Neural crest cell (in vitro differentiated cells): ENCODE data around the gene KEL. TPM values are rescaled to one million over a fixed set of nuclear protein-coding genes. Genes with fewer than 3 reads are reported as not detected.

Experiments
- DNase-seq: peaks from one replicate; pipeline ENCODE4 v3.0.0; 2021; ENCODE audit warnings: low read depth, mixed read lengths, low spot score
- H3K27ac Mint-ChIP-seq: one replicate; pipeline ENCODE4 v1.8.0; 2021; ENCODE audit warnings: mild to moderate bottlenecking, mixed read lengths; ENCODE audit not compliant: unreplicated experiment
- H3K27me3 Mint-ChIP-seq: 2 replicates; pipeline ENCODE4 v1.8.0; 2021; ENCODE audit warnings: low read depth, mild to moderate bottlenecking, mixed read lengths
- H3K36me3 Mint-ChIP-seq: 2 replicates; pipeline ENCODE4 v1.8.0; 2021; ENCODE audit warnings: low read depth, mild to moderate bottlenecking, mixed read lengths
- H3K4me1 Mint-ChIP-seq: 2 replicates; pipeline ENCODE4 v1.8.0; 2021; ENCODE audit warnings: mixed read lengths
- H3K4me3 Mint-ChIP-seq: one replicate; pipeline ENCODE4 v1.8.0; 2021; ENCODE audit warnings: mild to moderate bottlenecking, mixed read lengths
- H3K9me3 Mint-ChIP-seq: 2 replicates; pipeline ENCODE4 v1.8.0; 2021; ENCODE audit warnings: mixed read lengths
- total RNA-seq: library from RNA; stranded (reverse); gene quantifications from 2 replicates; pipeline ENCODE4 v1.2.1, GENCODE V29; 2021
- TF ChIP-seq, protein P1 (sequence below): fragments of 200-600 bp; sonication (generic); conservative IDR thresholded peaks from 2 replicates; pipeline ENCODE4 v1.5.0; 2021; ENCODE audit warnings: antibody characterized with exemption, mild to moderate bottlenecking

The KEL gene
- total RNA-seq, 1 donor from 2014 or later = 1.4 TPM

DNA sequence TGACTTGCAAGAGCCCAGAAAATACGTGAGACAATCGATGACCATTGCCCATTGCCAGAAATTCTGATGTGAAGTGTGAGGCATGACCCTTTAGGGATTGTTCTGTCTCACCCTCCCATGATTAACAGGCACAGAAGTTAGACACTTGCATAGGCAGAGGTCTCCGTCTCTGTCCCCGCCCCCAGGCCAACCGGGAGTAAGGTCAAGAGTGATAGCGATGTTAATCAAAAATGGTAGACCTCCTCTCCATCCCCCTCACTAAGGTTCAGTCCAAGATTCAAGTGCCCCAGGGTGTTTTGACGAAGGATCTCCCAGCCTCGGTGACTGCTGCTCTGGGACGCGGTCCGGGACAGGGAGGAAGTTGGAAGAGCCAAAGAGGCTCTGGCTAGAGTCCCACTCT, 53.9 kb downstream of the KEL start:
- TF ChIP-seq, protein P1, sequence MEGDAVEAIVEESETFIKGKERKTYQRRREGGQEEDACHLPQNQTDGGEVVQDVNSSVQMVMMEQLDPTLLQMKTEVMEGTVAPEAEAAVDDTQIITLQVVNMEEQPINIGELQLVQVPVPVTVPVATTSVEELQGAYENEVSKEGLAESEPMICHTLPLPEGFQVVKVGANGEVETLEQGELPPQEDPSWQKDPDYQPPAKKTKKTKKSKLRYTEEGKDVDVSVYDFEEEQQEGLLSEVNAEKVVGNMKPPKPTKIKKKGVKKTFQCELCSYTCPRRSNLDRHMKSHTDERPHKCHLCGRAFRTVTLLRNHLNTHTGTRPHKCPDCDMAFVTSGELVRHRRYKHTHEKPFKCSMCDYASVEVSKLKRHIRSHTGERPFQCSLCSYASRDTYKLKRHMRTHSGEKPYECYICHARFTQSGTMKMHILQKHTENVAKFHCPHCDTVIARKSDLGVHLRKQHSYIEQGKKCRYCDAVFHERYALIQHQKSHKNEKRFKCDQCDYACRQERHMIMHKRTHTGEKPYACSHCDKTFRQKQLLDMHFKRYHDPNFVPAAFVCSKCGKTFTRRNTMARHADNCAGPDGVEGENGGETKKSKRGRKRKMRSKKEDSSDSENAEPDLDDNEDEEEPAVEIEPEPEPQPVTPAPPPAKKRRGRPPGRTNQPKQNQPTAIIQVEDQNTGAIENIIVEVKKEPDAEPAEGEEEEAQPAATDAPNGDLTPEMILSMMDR = no peak
- no peaks in the 10 kb centered on the region for H3K9me3 Mint-ChIP-seq
- H3K4me1 Mint-ChIP-seq = no peaks in the 10 kb centered on the region
- no peaks in the 10 kb centered on the region for H3K36me3 Mint-ChIP-seq
- DNase-seq = no peak
- H3K27me3 Mint-ChIP-seq = peaks cover 34% of the 10 kb centered on the region
- no peak overlapping the region for H3K27ac Mint-ChIP-seq
- H3K4me3 Mint-ChIP-seq = no peak overlapping the region

DNA sequence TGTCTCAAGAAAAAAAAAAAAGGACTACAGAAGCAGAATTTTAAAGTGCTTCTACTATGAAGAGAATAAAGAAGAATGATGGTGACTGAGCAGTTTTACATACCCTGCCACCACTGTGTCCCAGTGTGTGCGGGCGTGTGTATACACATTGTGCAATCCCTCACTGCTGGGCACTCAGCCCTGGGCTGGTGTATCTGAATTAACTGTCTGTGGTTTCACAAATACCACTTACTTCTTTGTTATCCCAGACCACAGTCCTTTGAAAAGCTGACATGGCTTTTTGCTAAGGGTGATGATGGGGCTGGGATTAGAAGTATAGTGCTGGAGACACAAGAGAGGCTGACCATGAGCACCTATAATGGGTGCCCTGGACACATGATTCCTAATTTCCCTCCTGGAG, 55.5 kb downstream of the KEL start:
- TF ChIP-seq, protein P1 = no peak
- Mint-ChIP-seq H3K4me1 (no peaks in the 10 kb centered on the region), H3K27ac (no peak overlapping the region), H3K27me3 (peaks cover 32% of the 10 kb centered on the region), H3K36me3 (peaks cover 4% of the 10 kb centered on the region), H3K4me3 (no peak overlapping the region), H3K9me3 (peaks cover 8% of the 10 kb centered on the region)
- no peak for DNase-seq

DNA sequence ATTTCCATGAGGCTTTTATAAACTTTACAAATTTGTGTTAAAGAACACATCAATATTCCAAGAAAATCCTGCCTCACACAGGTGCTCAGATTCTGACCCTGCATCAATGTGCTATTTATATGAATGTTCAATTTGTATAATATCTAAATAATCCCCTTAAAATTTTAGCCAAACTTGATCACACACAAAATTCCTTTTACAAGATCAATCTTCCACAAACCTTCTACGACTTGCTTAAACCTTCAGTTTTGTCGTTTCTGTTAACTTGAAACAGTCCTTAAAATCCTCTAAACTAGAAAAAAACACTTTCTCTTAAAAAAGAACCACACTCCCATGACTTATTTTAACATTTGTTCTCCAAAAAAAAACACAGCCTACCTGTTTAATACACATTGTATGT, 56.4 kb downstream of the KEL start:
- TF ChIP-seq, protein P1 = no peak
- DNase-seq = no peak
- Mint-ChIP-seq H3K27me3 (peaks cover 33% of the 10 kb centered on the region), H3K36me3 (peaks cover 4% of the 10 kb centered on the region), H3K9me3 (peaks cover 8% of the 10 kb centered on the region), H3K27ac (no peak overlapping the region), H3K4me1 (no peaks in the 10 kb centered on the region), H3K4me3 (no peak overlapping the region)

DNA sequence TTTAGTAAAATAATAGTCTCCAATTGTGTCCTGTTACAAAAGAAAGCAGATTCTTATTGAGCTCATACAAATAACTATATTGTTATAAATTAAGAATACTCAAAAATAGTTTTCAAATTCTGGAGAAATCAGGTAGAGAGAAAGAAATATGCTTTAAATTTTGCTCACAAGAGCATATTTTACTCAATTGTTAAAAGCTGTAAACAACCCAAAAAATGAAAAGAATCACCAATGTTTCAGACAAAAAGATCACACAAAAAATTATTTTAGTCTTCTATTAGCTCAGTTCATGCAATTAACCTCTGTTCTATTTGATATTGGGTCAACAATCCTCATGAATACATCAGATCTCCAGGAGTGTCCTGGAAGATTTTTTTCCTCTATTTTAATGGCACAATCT, 58.0 kb downstream of the KEL start:
- no peak overlapping the region for H3K27ac Mint-ChIP-seq
- no peaks in the 10 kb centered on the region for H3K4me1 Mint-ChIP-seq
- TF ChIP-seq, protein P1 = no peak
- no peak for DNase-seq
- H3K4me3 Mint-ChIP-seq = no peak overlapping the region
- H3K36me3 Mint-ChIP-seq = peaks cover 4% of the 10 kb centered on the region
- H3K27me3 Mint-ChIP-seq = peaks cover 28% of the 10 kb centered on the region
- peaks cover 8% of the 10 kb centered on the region for H3K9me3 Mint-ChIP-seq

DNA sequence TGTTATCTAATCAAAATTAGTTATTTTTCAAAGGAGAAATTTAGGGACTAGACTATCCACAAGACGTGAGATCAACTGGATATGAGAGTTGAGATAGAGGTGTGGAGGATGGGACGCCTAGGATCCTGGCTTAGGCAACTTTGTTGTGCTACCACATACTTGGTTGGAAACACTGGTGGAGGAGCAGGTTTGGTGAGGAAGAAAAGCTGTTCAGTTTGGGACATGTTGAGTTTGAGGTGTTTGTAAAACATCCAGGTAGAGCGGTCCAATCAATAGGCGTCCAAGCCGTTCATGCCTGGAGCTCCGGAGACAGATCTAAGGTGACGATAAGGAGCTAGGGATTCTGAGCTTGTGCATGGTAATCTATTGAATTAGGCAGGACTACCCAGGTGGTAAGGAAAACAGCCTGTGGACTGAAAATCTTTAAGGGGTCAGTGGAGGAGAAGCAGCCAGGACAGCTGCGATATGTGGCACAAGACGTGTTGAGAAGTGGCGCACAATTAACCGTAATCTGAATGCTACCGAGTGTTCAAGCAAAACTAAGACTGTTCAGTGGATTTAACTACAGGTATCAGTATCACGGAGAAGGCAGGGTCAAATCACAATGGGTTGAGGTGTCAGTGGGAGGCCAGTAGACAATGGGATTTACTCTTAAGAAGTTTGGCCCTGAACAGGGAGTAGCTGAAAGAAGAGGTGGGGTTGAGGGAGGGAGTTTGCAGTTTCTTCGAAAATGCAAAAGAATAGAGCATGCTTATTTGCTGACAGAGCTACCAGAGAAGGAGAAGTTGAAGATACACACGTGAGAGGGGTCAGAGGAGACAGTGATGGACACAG, 60.5 kb downstream of the KEL start:
- Mint-ChIP-seq H3K27ac (no peak overlapping the region), H3K4me1 (no peaks in the 10 kb centered on the region), H3K4me3 (no peak overlapping the region), H3K9me3 (peaks cover 8% of the 10 kb centered on the region), H3K36me3 (peaks cover 4% of the 10 kb centered on the region), H3K27me3 (peaks cover 30% of the 10 kb centered on the region)
- DNase-seq = no peak
- TF ChIP-seq, protein P1 = no peak
